Eye (tissue), 1 donor: ENCODE measurements around the gene FAM177A1.
"Not testable (repeated sequence)": the region's sequence is repeated elsewhere in the genome, so short reads cannot be mapped to it uniquely, and the experiment has no call there.

ENCODE experiments used
- DNase-seq: peaks from one replicate; pipeline ENCODE4 v3.0.0-alpha.2; 2015

FAM177A1 gene

GRCh38 chr14:35046048-35046750 is at the start of gene FAM177A1:
FAM177A1 (plus strand) TSS chr14:35046272; CDS start chr14:35046464, 192 bp downstream.
- DNase-seq, result peak; percentile 97

GRCh38 chr14:34997762-34998161 is 48.3 kb upstream of the FAM177A1 start:
- peak; percentile 51 for DNase-seq

GRCh38 chr14:34999500-34999899 is 46.6 kb upstream of the FAM177A1 start:
- no peak for DNase-seq

- DNase-seq, result no peak
These were observed 44.5 kb upstream of the FAM177A1 start for GRCh38 chr14:35001621-35002020.

- no peak for DNase-seq
These were observed 41.2 kb upstream of the FAM177A1 start for GRCh38 chr14:35004839-35005238.

GRCh38 chr14:35016568-35016967 is 29.5 kb upstream of the FAM177A1 start:
- DNase-seq, result no peak

- no peak for DNase-seq
These were observed 25.4 kb upstream of the FAM177A1 start for GRCh38 chr14:35020713-35021112.

GRCh38 chr14:35028435-35028834 is 17.6 kb upstream of the FAM177A1 start:
- no peak for DNase-seq

- no peak for DNase-seq
These were observed 13.5 kb upstream of the FAM177A1 start for GRCh38 chr14:35032562-35032961.

- no peak for DNase-seq
These were observed 11.6 kb upstream of the FAM177A1 start for GRCh38 chr14:35034440-35034833.

- DNase-seq, result not testable (repeated sequence)
These were observed 11.0 kb upstream of the FAM177A1 start for GRCh38 chr14:35034944-35035554.

- DNase-seq, result not testable (repeated sequence)
These were observed 7.8 kb upstream of the FAM177A1 start for GRCh38 chr14:35038312-35038711.

- no peak for DNase-seq
These were observed 3.4 kb upstream of the FAM177A1 start for GRCh38 chr14:35042632-35043031.

GRCh38 chr14:35043046-35043445 is 3.0 kb upstream of the FAM177A1 start:
- DNase-seq, result no peak

- DNase-seq, result no peak
These were observed 904 bp upstream of the FAM177A1 start for GRCh38 chr14:35044939-35045797.

- DNase-seq, result no peak
These were observed 349 bp upstream of the FAM177A1 start for GRCh38 chr14:35045798-35046047.

- DNase-seq, result no peak
These were observed 872 bp downstream of the FAM177A1 start for GRCh38 chr14:35046751-35047536.

- no peak for DNase-seq
These were observed 2.0 kb downstream of the FAM177A1 start for GRCh38 chr14:35047976-35048513.

- DNase-seq, result no peak
These were observed 4.6 kb downstream of the FAM177A1 start for GRCh38 chr14:35050652-35051051.

GRCh38 chr14:35051796-35052195 is 5.7 kb downstream of the FAM177A1 start:
- no peak for DNase-seq

GRCh38 chr14:35052637-35053036 is 6.6 kb downstream of the FAM177A1 start:
- no peak for DNase-seq

- DNase-seq, result not testable (repeated sequence)
These were observed 15.2 kb downstream of the FAM177A1 start for GRCh38 chr14:35061113-35061791.
